HFFc6 (cell line): ENCODE results near the gene RPS18. TPM values are rescaled to one million over a fixed set of nuclear protein-coding genes. Genes with fewer than 3 reads are reported as not detected.
"Not testable (repeated sequence)": the region's sequence is repeated elsewhere in the genome, so short reads cannot be mapped to it uniquely, and the experiment has no call there.

Experiments used
- DNase-seq: peaks from one replicate; pipeline ENCODE4 v3.0.0-alpha.2; 2018
- H3K27ac Mint-ChIP-seq: 2 replicates; pipeline ENCODE4 v1.8.0; 2020; ENCODE audit warnings: mild to moderate bottlenecking, mixed read lengths
- H3K27me3 Mint-ChIP-seq: 2 replicates; pipeline ENCODE4 v1.8.0; 2021; ENCODE audit warnings: mild to moderate bottlenecking, moderate library complexity, mixed read lengths; ENCODE audit not compliant: insufficient read depth
- H3K36me3 Mint-ChIP-seq: 2 replicates; pipeline ENCODE4 v1.8.0; 2021; ENCODE audit warnings: low read depth, mixed read lengths
- H3K4me1 Mint-ChIP-seq: 2 replicates; pipeline ENCODE4 v1.8.0; 2020; ENCODE audit warnings: low read depth, mixed read lengths
- H3K4me3 Mint-ChIP-seq: 2 replicates; pipeline ENCODE4 v1.8.0; 2020; ENCODE audit warnings: mild to moderate bottlenecking, moderate library complexity, mixed read lengths
- H3K9me3 Mint-ChIP-seq: 2 replicates; pipeline ENCODE4 v1.8.0; 2020; ENCODE audit warnings: mild to moderate bottlenecking, mixed read lengths
- long read RNA-seq: library from polyadenylated mRNA; unstranded; transcript quantifications from one replicate; pipeline ENCODE4 v2.0.0, GENCODE V29; 2019
- total RNA-seq, 6 experiments: library from RNA; stranded (reverse); fragmentation: NEBNext Ultra II Directional; extraction: Animal tissue kit (Norgen Biotek cat#: 25700); gene quantifications; 2 replicates in 1 of 6; 3 replicates in 5 of 6; pipeline ENCODE4 v1.2.3, GENCODE V29; 2021
- TF ChIP-seq, protein P1 (sequence below): fragments of 200-600 bp; sonication (generic); IDR thresholded peaks from 2 replicates; pipeline ENCODE4 v1.5.0; 2021; ENCODE audit warnings: antibody characterized with exemption, mild to moderate bottlenecking

RPS18 gene
- 1,000 to 10,000 TPM; 1,449 to 2,347 (median 1,965) TPM for total RNA-seq
- long read RNA-seq, transcript RPS18-235 (3 exons, 413 nt), result minor isoform, 7 of 1,446 reads
- long read RNA-seq, transcript RPS18-230 (6 exons, 613 nt), result major isoform, 1,358 of 1,446 reads
- long read RNA-seq, transcript RPS18-236 (5 exons, 996 nt), result minor isoform, 36 of 1,446 reads
- long read RNA-seq, partial matches to known transcripts, result 23 of 1,446 reads
- long read RNA-seq, other reads (novel, unspliced or antisense), result 20 of 1,446 reads

DNA sequence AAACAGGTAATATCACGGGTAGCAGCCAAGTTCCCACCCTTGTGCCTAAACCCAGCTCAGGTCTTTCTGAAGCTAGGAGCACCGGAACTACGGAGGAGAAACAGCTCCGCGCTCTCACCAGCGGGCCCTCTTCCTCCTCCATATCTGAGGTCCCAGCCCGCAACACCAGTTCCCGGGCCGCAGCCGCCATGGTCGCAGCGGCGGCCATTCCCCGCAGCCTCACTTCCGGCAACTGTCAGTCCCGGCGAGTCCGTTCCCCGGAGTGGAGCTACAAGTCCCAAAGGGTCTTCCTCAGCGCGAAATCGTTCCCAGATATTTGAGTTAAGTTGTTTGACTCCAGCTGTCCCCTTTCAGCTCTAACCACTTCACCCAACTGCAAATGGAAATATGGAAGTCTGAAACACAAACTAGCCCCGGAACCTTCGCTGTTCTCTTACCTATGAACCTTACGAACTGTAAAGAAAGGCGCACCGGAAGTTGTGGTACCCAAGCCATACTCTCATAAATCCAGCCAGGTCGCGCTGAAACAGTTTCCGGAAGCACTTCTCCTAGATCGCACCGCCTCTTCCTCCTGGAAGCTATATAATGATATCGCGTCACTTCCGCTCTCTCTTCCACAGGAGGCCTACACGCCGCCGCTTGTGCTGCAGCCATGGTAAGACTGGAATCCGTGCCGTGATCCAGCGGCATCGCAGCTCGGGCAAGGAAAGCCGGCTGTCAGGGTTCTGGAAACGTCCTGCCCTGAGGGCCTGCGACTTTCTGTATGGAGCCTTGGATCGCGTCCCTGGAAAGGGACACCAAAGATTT is at the start of gene RPS18, which contains the start of gene VPS52:
Gene RPS18 (plus strand): TSS at position 608 of the 807 bp plus-strand sequence. CDS start 45 bp downstream, at position 653.
Gene VPS52 (minus strand): TSS at position 409 of the 807 bp plus-strand sequence. CDS start 201 bp downstream, at position 208.
- Mint-ChIP-seq H3K4me3 (peak within 1 kb of the TSS; percentile 97), H3K27me3 (peaks cover 20% of the 10 kb centered on the region), H3K36me3 (peaks cover 70% of the 10 kb centered on the region), H3K27ac (peak within 1 kb of the TSS; percentile 99), H3K4me1 (peaks cover 58% of the 10 kb centered on the region), H3K9me3 (peaks cover 14% of the 10 kb centered on the region)
- TF ChIP-seq, protein P1, sequence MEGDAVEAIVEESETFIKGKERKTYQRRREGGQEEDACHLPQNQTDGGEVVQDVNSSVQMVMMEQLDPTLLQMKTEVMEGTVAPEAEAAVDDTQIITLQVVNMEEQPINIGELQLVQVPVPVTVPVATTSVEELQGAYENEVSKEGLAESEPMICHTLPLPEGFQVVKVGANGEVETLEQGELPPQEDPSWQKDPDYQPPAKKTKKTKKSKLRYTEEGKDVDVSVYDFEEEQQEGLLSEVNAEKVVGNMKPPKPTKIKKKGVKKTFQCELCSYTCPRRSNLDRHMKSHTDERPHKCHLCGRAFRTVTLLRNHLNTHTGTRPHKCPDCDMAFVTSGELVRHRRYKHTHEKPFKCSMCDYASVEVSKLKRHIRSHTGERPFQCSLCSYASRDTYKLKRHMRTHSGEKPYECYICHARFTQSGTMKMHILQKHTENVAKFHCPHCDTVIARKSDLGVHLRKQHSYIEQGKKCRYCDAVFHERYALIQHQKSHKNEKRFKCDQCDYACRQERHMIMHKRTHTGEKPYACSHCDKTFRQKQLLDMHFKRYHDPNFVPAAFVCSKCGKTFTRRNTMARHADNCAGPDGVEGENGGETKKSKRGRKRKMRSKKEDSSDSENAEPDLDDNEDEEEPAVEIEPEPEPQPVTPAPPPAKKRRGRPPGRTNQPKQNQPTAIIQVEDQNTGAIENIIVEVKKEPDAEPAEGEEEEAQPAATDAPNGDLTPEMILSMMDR, result no peak; the same call in none of the 2 replicates
- DNase-seq, result peak; percentile 99

DNA sequence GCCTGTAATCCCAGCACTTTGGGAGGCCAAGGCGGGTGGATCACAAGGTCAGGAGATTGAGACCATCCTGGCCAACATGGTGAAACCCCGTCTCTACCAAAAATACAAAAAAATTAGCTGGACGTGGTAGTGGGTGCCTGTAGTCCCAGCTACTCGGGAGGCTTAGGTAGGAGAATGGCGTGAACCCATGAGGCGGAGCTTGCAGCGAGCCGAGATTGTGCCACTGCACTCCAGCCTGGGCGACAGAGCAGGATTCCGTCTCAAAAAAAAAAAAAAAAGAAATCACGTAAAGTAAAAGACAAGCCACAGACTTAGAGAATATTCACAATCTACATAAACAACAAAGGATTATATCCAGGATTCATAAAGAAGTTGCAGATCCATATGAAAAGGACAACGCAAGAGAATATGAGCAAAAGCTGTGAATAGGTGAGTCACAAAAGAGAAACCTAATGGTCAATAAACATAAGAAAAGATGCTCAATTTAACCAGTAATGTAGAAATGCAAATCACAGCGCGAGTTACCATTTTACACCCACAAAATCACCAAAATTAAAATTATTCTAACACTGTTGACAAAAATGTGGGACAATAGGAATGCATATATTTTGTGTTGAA is 45.3 kb upstream of the RPS18 start:
- not testable (repeated sequence) for H3K4me3 Mint-ChIP-seq, H3K27ac Mint-ChIP-seq
- peaks cover 34% of the 10 kb centered on the region for H3K27me3 Mint-ChIP-seq

DNA sequence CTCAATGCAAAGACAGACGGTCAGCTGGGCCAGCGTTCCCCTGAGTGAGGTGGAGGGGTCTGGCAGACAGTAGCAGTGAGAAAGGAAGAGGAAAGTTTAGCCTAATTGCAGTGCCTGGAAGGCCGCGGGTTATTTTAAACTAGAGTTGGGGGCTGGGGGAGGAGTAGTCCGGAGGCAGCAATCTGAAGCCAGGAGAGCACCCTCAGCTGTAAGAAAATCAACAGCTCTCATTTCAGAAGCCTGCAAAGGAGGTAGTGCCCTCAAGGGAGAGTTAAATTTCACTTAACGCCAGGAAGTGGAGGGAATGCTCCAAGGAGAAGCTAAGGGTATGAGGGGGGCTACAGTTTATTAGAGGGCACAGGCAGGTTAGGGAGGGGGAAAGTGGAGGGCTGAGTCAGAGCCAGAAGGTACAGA is 36.6 kb upstream of the RPS18 start:
- H3K27ac Mint-ChIP-seq, result no peak overlapping the region
- peaks cover 50% of the 10 kb centered on the region for H3K27me3 Mint-ChIP-seq
- TF ChIP-seq, protein P1, result no peak
- no peaks in the 10 kb centered on the region for H3K4me1 Mint-ChIP-seq
- no peak overlapping the region for H3K4me3 Mint-ChIP-seq
- H3K9me3 Mint-ChIP-seq, result no peaks in the 10 kb centered on the region
- H3K36me3 Mint-ChIP-seq, result no peaks in the 10 kb centered on the region
- DNase-seq, result no peak

More for the DNA sequence above, 45.3 kb upstream of the RPS18 start:
- not testable (repeated sequence) for H3K9me3 Mint-ChIP-seq, H3K36me3 Mint-ChIP-seq, DNase-seq, H3K4me1 Mint-ChIP-seq

DNA sequence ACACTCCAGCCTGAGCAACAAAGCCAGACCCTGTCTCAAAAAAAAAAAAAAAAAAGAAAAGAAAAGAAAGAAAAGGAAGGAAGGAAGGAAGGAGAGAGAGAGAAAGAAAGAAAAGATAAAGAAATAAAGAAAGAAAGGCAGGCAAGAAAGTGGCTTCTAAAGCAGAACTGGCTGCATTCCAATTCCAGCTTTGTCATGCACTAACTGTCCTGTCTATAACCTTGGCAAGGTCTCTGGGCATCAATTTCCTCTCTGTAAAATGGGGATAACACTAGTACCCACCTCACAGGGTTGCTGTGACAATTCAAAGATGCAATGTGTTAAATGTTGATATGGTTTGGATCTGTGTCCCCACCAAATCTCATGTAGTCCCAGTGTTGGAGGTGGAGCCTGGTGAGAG is 35.5 kb upstream of the RPS18 start:
- no peaks in the 10 kb centered on the region for H3K4me1 Mint-ChIP-seq
- TF ChIP-seq, protein P1, result no peak
- H3K36me3 Mint-ChIP-seq, result no peaks in the 10 kb centered on the region
- H3K9me3 Mint-ChIP-seq, result no peaks in the 10 kb centered on the region
- no peak overlapping the region for H3K4me3 Mint-ChIP-seq
- H3K27me3 Mint-ChIP-seq, result peaks cover 45% of the 10 kb centered on the region
- no peak overlapping the region for H3K27ac Mint-ChIP-seq
- no peak for DNase-seq

DNA sequence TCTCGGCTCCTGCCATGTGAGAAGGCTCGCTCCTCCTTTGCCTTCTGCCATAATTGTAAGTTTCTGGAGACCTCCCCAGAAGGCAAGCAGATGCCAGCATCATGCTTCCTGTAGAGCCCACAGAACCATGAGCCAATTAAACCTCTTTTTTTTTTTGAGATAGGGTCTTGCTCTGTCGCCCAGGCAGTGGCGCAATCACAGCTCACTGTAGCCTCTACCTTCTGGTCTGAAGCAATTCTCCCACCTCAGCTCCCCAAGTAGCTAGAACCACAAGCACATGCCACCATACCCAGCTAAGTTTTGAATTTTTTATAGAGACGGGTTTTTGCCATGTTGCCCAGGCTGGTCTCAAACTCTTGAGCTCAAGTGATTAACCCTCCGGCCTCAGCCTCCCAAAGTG is 35.0 kb upstream of the RPS18 start:
- H3K36me3 Mint-ChIP-seq, result no peaks in the 10 kb centered on the region
- DNase-seq, result no peak
- no peak overlapping the region for H3K4me3 Mint-ChIP-seq
- H3K27me3 Mint-ChIP-seq, result peaks cover 41% of the 10 kb centered on the region
- TF ChIP-seq, protein P1, result no peak
- 0 out of 2 replicates have a peak, but pooled peaks cover 3% of the 10 kb centered on the region for H3K4me1 Mint-ChIP-seq
- H3K27ac Mint-ChIP-seq, result no peak overlapping the region
- H3K9me3 Mint-ChIP-seq, result no peaks in the 10 kb centered on the region
